Fibroblast of mammary gland (primary cell): ENCODE data around the gene TBC1D22A.
A peak's percentile ranks its signal among the peaks of the same experiment; 100 is the strongest.

ENCODE experiments used
- DNase-seq: peaks from one replicate; pipeline ENCODE4 v3.0.0-alpha.2; 2010; ENCODE audit warnings: low read depth
- H3K4me3 ChIP-seq: 2 replicates; pipeline ENCODE4 v1.5.1; 2011; ENCODE audit warnings: low read depth, mild to moderate bottlenecking, low read length, moderate library complexity; ENCODE audit not compliant: control insufficient read depth
- CTCF ChIP-seq: conservative IDR thresholded peaks from 2 replicates; pipeline ENCODE4 v1.5.1; 2011; ENCODE audit warnings: low read depth, low read length, inconsistent platforms; ENCODE audit not compliant: control insufficient read depth, insufficient read depth

TBC1D22A gene

GRCh38 chr22:47030143-47030661 is 267.8 kb downstream of the TBC1D22A start:
- H3K4me3 ChIP-seq, result no peak overlapping the region
- peak; percentile 49 for DNase-seq
- no peak for TF ChIP-seq CTCF

GRCh38 chr22:47030881-47031627 is 268.6 kb downstream of the TBC1D22A start:
- H3K4me3 ChIP-seq, result no peak overlapping the region
- no peak for TF ChIP-seq CTCF
- DNase-seq, result peak; percentile 55

GRCh38 chr22:47031628-47031915 is 269.1 kb downstream of the TBC1D22A start:
- no peak for TF ChIP-seq CTCF

GRCh38 chr22:47032091-47032943 is 269.9 kb downstream of the TBC1D22A start:
- no peak for DNase-seq
- H3K4me3 ChIP-seq, result no peak overlapping the region

More at GRCh38 chr22:47031628-47031915, 269.1 kb downstream of the TBC1D22A start:
- H3K4me3 ChIP-seq, result no peak overlapping the region
- no peak for DNase-seq

GRCh38 chr22:47032956-47033647 is 270.7 kb downstream of the TBC1D22A start:
- TF ChIP-seq CTCF, result no peak
- DNase-seq, result no peak
- H3K4me3 ChIP-seq, result no peak overlapping the region

More at GRCh38 chr22:47032091-47032943, 269.9 kb downstream of the TBC1D22A start:
- TF ChIP-seq CTCF, result no peak

GRCh38 chr22:47033648-47034000 is 271.2 kb downstream of the TBC1D22A start:
- H3K4me3 ChIP-seq, result no peak overlapping the region
- DNase-seq, result no peak
- TF ChIP-seq CTCF, result no peak
